Nephron progenitor cell (in vitro differentiated cells): ENCODE measurements around the gene POP4.
A peak's percentile ranks its signal among the peaks of the same experiment; 100 is the strongest.

Experiments used
- DNase-seq: peaks from one replicate; pipeline ENCODE4 v3.0.0; 2021
- H3K27ac Mint-ChIP-seq: 2 replicates; pipeline ENCODE4 v1.8.0; 2021; ENCODE audit warnings: mild to moderate bottlenecking, moderate library complexity, mixed read lengths
- H3K27me3 Mint-ChIP-seq: 2 replicates; pipeline ENCODE4 v1.8.0; 2021; ENCODE audit warnings: mild to moderate bottlenecking, low read depth, mixed read lengths; ENCODE audit not compliant: poor library complexity
- H3K36me3 Mint-ChIP-seq: 2 replicates; pipeline ENCODE4 v1.8.0; 2021; ENCODE audit warnings: low read depth, mixed read lengths
- H3K4me1 Mint-ChIP-seq: 2 replicates; pipeline ENCODE4 v1.8.0; 2021; ENCODE audit warnings: mixed read lengths
- H3K4me3 Mint-ChIP-seq: 2 replicates; pipeline ENCODE4 v1.8.0; 2021; ENCODE audit warnings: mild to moderate bottlenecking, moderate library complexity, mixed read lengths
- H3K9me3 Mint-ChIP-seq: 2 replicates; pipeline ENCODE4 v1.8.0; 2021; ENCODE audit warnings: mild to moderate bottlenecking, moderate library complexity, mixed read lengths
- TF ChIP-seq, protein P1 (sequence below): fragments of 200-600 bp; sonication (generic); IDR thresholded peaks from 2 replicates; pipeline ENCODE4 v1.5.0; 2021; ENCODE audit warnings: antibody characterized with exemption

Gene POP4

DNA sequence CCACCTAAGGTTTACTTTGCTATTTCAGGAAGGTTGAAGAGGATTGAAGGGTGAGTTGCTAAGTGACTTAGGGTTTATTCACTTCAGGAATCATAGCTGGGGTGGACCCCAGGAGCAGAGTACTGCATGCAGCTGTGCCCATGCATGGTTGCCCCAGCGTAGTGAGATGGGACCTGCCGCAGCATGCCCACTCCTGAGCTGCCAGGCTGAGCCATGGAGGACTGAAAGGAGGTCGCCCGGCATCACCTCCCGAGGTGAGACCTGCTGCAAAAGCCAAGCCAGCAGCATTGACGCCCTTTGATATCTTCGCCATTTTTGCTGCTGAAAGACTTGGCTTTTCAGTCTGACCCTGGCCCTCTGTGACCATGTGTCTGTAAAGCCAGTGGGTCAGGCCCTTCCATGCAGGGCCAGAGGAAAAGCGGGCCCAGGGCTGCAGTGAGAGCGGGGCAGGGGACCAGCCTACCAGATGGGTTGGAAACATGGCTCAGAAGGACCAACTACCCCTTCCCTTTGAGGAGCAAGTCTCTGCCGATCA is 9.9 kb downstream of the POP4 start:
- H3K9me3 Mint-ChIP-seq = no peaks in the 10 kb centered on the region
- TF ChIP-seq, protein P1, sequence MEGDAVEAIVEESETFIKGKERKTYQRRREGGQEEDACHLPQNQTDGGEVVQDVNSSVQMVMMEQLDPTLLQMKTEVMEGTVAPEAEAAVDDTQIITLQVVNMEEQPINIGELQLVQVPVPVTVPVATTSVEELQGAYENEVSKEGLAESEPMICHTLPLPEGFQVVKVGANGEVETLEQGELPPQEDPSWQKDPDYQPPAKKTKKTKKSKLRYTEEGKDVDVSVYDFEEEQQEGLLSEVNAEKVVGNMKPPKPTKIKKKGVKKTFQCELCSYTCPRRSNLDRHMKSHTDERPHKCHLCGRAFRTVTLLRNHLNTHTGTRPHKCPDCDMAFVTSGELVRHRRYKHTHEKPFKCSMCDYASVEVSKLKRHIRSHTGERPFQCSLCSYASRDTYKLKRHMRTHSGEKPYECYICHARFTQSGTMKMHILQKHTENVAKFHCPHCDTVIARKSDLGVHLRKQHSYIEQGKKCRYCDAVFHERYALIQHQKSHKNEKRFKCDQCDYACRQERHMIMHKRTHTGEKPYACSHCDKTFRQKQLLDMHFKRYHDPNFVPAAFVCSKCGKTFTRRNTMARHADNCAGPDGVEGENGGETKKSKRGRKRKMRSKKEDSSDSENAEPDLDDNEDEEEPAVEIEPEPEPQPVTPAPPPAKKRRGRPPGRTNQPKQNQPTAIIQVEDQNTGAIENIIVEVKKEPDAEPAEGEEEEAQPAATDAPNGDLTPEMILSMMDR = no peak
- peaks cover 39% of the 10 kb centered on the region for H3K4me1 Mint-ChIP-seq
- H3K36me3 Mint-ChIP-seq = peaks cover 32% of the 10 kb centered on the region
- H3K27ac Mint-ChIP-seq = no peak overlapping the region
- DNase-seq = no peak
- H3K27me3 Mint-ChIP-seq = no peaks in the 10 kb centered on the region
- H3K4me3 Mint-ChIP-seq = no peak overlapping the region

DNA sequence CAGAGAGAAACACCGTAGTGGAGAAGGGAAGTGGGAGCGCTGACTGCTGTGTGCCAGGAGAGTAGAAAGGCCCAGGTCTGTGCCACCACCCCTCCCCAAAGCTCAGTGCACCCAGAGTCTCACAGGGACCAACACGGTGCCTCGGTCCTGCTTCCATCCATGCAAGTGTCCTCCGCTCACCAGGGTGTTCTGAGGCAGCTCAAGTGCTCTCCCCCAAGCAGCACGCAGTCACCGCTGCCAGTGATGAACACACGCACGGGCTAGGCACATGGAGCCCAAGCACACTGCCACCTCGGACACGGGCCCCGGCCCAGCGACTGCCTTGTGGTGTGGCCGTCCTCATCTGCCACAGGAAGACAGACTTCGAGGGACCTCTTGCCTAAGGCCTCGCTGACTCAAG is 10.5 kb downstream of the POP4 start:
- H3K4me1 Mint-ChIP-seq = peaks cover 41% of the 10 kb centered on the region
- TF ChIP-seq, protein P1 = no peak
- H3K4me3 Mint-ChIP-seq = no peak overlapping the region
- no peak for DNase-seq
- H3K27ac Mint-ChIP-seq = peak overlapping the region; percentile 61
- H3K27me3 Mint-ChIP-seq = peaks cover 5% of the 10 kb centered on the region
- peaks cover 30% of the 10 kb centered on the region for H3K36me3 Mint-ChIP-seq
- H3K9me3 Mint-ChIP-seq = no peaks in the 10 kb centered on the region

DNA sequence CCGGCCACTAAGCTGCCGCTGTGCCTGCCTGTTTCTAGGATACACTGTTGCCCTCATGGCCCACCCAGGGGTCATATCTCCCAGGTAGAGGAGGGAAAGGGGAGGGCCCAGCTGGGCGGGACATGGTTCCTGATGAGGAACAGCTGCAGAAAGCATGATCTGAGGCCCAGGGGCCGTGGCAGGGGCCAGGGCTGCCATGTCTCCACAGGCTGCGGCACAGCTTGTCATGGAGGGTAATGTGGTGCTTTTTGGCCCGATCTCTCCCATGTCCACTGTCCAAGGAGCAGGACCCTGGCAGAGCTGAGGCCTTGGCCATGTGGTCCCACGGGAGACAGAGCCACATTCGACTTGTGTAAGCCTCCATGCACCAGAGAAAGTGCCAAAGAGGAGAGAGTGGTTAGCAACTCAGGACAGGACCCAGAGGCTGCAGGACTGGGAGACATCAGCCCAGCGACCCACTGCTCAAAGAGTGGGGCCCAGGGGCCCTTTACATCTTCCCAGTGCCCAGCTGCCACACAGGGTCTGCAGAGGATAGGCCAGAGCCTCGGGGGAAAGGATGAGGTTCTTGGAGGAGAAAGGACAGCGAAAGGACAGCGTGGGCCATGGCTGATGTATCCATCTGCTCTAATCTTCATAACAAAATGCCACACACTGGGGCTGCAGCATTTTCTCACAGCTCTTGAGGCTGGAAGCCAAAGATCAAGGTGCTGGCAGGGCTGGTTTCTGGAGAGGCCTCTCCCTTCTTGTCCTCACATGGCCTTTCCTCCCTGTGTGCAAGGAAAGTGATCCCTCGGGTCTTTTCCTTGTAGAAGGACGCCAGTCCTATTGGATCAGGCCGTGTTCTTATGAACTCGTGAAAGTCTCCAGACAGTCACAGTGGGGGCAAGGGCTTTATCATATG is 11.5 kb downstream of the POP4 start:
- DNase-seq = no peak
- peaks cover 20% of the 10 kb centered on the region for H3K36me3 Mint-ChIP-seq
- H3K27ac Mint-ChIP-seq = peak overlapping the region; percentile 61
- H3K27me3 Mint-ChIP-seq = peaks cover 5% of the 10 kb centered on the region
- peaks cover 45% of the 10 kb centered on the region for H3K4me1 Mint-ChIP-seq
- no peaks in the 10 kb centered on the region for H3K9me3 Mint-ChIP-seq
- TF ChIP-seq, protein P1 = no peak
- no peak overlapping the region for H3K4me3 Mint-ChIP-seq

DNA sequence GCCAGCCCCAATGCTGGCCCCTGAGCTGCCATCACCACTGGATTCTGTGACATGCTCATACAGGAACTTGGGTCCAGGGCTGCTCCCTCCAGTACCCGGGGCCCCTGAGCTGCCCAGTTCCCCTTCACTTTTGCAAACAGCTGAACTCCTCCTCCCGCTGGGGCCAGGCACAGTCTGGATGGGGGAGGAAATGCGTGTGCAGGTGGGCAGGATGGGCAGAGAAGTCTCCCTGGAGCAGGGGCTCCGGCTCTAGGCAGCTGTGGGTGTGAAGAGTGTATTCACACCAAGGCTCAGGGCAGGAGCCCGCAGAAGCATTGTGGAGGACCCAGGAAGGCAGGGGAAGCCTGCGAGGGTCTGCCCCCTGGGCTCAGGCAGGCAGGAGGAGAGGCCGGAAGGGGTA is 12.4 kb downstream of the POP4 start:
- Mint-ChIP-seq H3K27me3 (peaks cover 8% of the 10 kb centered on the region), H3K4me1 (peaks cover 45% of the 10 kb centered on the region), H3K27ac (no peak overlapping the region), H3K4me3 (no peak overlapping the region), H3K9me3 (no peaks in the 10 kb centered on the region), H3K36me3 (peaks cover 13% of the 10 kb centered on the region)
- TF ChIP-seq, protein P1 = no peak
- no peak for DNase-seq

DNA sequence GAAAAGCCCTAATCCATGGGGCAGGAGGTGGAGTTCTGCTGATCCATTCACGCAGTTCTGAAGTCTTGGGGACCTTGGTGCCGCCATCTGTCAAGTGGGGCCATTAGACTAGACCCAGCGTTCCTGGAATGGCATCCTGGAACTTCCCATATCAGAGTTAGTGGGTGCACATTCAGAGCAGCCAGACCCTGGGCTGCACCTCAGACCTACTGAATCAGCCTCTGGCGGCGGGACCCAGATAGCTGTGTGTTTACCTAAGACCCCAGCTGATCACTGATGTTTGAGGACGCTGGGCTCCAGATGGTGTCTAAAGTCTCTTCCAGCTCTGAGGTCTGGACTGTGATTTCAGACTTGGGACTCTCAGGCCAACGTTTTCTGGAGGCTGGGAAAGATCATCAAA is 12.8 kb downstream of the POP4 start:
- peaks cover 10% of the 10 kb centered on the region for H3K27me3 Mint-ChIP-seq
- DNase-seq = no peak
- peaks cover 45% of the 10 kb centered on the region for H3K4me1 Mint-ChIP-seq
- peaks cover 13% of the 10 kb centered on the region for H3K36me3 Mint-ChIP-seq
- no peak overlapping the region for H3K4me3 Mint-ChIP-seq
- H3K27ac Mint-ChIP-seq = no peak overlapping the region
- TF ChIP-seq, protein P1 = no peak
- H3K9me3 Mint-ChIP-seq = no peaks in the 10 kb centered on the region

DNA sequence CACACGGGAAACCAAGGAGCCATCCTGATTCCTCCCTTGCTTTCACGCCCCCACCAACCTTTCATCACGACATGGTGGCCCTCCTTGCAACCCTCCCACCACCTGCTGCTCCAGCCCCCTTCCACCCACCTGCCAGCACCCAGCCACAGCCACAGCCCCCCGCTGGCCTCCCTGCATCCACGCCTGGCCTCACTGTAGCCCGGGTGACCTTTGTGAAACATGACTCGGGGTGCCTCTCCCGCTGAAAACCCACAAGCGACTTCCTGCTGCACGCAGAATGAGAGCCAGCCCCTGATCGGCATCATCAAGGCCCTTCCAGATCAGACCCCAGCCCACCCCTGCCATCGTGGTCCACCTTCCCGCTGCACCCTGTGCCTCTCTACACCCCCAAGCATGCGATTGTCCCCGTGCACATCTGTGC is 14.9 kb downstream of the POP4 start:
- Mint-ChIP-seq H3K4me3 (peak overlapping the region; percentile 33), H3K9me3 (no peaks in the 10 kb centered on the region), H3K4me1 (peaks cover 53% of the 10 kb centered on the region), H3K27me3 (peaks cover 10% of the 10 kb centered on the region), H3K27ac (peak overlapping the region; percentile 77), H3K36me3 (peaks cover 3% of the 10 kb centered on the region)
- DNase-seq = no peak
- TF ChIP-seq, protein P1 = no peak
